ENCODE measurements around the gene TBC1D10A.
A peak's percentile ranks its signal among the peaks of the same experiment; 100 is the strongest.

TBC1D10A gene

GRCh38 chr22:30285176-30285845 is 41.4 kb downstream of the TBC1D10A start:
- no peak for DNase-seq (ENCODE audit: low spot score)

- no peak for DNase-seq (ENCODE audit: low spot score)
These were observed 42.1 kb downstream of the TBC1D10A start for GRCh38 chr22:30284666-30285065.

GRCh38 chr22:30284172-30284571 is 42.6 kb downstream of the TBC1D10A start:
- no peak for DNase-seq (ENCODE audit: low spot score)

- no peak for DNase-seq (ENCODE audit: low spot score)
These were observed 43.4 kb downstream of the TBC1D10A start for GRCh38 chr22:30283342-30283741.

GRCh38 chr22:30282616-30283046 is 44.1 kb downstream of the TBC1D10A start:
- DNase-seq (ENCODE audit: low spot score), result no peak

GRCh38 chr22:30280505-30280904 is 46.2 kb downstream of the TBC1D10A start:
- no peak for DNase-seq (ENCODE audit: low spot score)

- no peak for DNase-seq (ENCODE audit: low spot score)
These were observed 46.8 kb downstream of the TBC1D10A start for GRCh38 chr22:30279932-30280331.

GRCh38 chr22:30279046-30279788 is 47.5 kb downstream of the TBC1D10A start:
- no peak for DNase-seq (ENCODE audit: low spot score)

- no peak for DNase-seq (ENCODE audit: low spot score)
These were observed 49.0 kb downstream of the TBC1D10A start for GRCh38 chr22:30277547-30278344.

GRCh38 chr22:30276039-30276438 is 50.7 kb downstream of the TBC1D10A start:
- DNase-seq (ENCODE audit: low spot score), result no peak

- no peak for DNase-seq (ENCODE audit: low spot score)
These were observed 51.1 kb downstream of the TBC1D10A start for GRCh38 chr22:30275625-30276024.

GRCh38 chr22:30274437-30274812 is 52.3 kb downstream of the TBC1D10A start:
- no peak for DNase-seq (ENCODE audit: low spot score)

- no peak for DNase-seq (ENCODE audit: low spot score)
These were observed 52.9 kb downstream of the TBC1D10A start for GRCh38 chr22:30273711-30274436.

- DNase-seq (ENCODE audit: low spot score), result no peak
These were observed 53.8 kb downstream of the TBC1D10A start for GRCh38 chr22:30272781-30273601.

- DNase-seq (ENCODE audit: low spot score), result peak; percentile 56
These were observed 55.9 kb downstream of the TBC1D10A start for GRCh38 chr22:30270832-30271231.

GRCh38 chr22:30268331-30268730 is 58.4 kb downstream of the TBC1D10A start:
- DNase-seq (ENCODE audit: low spot score), result no peak

GRCh38 chr22:30267382-30268302 is 59.1 kb downstream of the TBC1D10A start:
- no peak for DNase-seq (ENCODE audit: low spot score)

GRCh38 chr22:30266445-30267381 is 60.0 kb downstream of the TBC1D10A start, which contains the start of gene OSM:
TSS of gene OSM (minus strand) at chr22:30266851. CDS start at chr22:30266799, 52 bp downstream.
- no peak for DNase-seq (ENCODE audit: low spot score)

Measured in kidney capillary endothelial cell (primary cell).